K562 (cell line): ENCODE results near the gene MMP24. TPM values are rescaled to one million over a fixed set of nuclear protein-coding genes. Genes with fewer than 3 reads are reported as not detected.

Experiments used
- ADNP ChIP-seq: fragments of 200-800 bp; sonication (Bioruptor generic); IDR thresholded peaks from 2 replicates; pipeline ENCODE4 v1.6.1; 2016; ENCODE audit warnings: missing genetic modification characterization, missing compliant biosample characterization
- ARID2 ChIP-seq: fragments of 450-650 bp; IDR thresholded peaks from 2 replicates; pipeline ENCODE4 v1.6.1; 2017; ENCODE audit warnings: antibody characterized with exemption, mild to moderate bottlenecking
- CBX2 ChIP-seq: fragments of 200-600 bp; sonication (generic); IDR thresholded peaks from one replicate; pipeline ENCODE4 v1.6.1; 2012; ENCODE audit warnings: mild to moderate bottlenecking, low read length, inconsistent platforms; ENCODE audit not compliant: insufficient read depth, poor library complexity, severe bottlenecking
- EHMT2 ChIP-seq: fragments of 450-650 bp; IDR thresholded peaks from 2 replicates; pipeline ENCODE4 v1.6.1; 2018; ENCODE audit warnings: antibody characterized with exemption
- FOXM1 ChIP-seq, 2 experiments: fragments of 450-650 bp in 1 of 2; sonication (generic) in 1 of 2; formaldehyde crosslinking in 1 of 2; IDR thresholded peaks; 2 replicates each; pipeline versions ENCODE4 v1.6.1 to v1.9.0; 2017 to 2022; ENCODE audit warnings: low read depth in 2 of 2, mild to moderate bottlenecking in 2 of 2, missing genetic modification reagents in 1 of 2, moderate library complexity in 1 of 2
- HMG20A ChIP-seq: fragments of 450-650 bp; formaldehyde crosslinking; conservative IDR thresholded peaks from 2 replicates; pipeline ENCODE4 v1.4.0; 2020; ENCODE audit warnings: mild to moderate bottlenecking, mixed read lengths
- JUND ChIP-seq, 2 experiments: IDR thresholded peaks; 2 replicates in 1 of 2; 3 replicates in 1 of 2; pipeline ENCODE4 v1.6.1; 2011; ENCODE audit warnings: borderline replicate concordance in 2 of 2, low read depth in 2 of 2, low read length in 2 of 2, improper control_type of control experiment in 1 of 2, missing biosample characterization in 1 of 2, missing genetic modification characterization in 1 of 2, missing genetic modification reagents in 1 of 2
- NUFIP1 ChIP-seq: fragments of 450-650 bp; IDR thresholded peaks from 2 replicates; pipeline ENCODE4 v1.6.1; 2018; ENCODE audit not compliant: partially characterized antibody
- RAD21 ChIP-seq, 2 experiments: fragments of 250-450 bp in 1 of 2; fragments of 450-650 bp in 1 of 2; sonication (Bioruptor Pico) in 1 of 2; formaldehyde crosslinking in 1 of 2; IDR thresholded peaks in 1 of 2; conservative IDR thresholded peaks in 1 of 2; 2 replicates each; pipeline versions ENCODE4 v1.4.0 to v1.8.0; 2020 to 2022; ENCODE audit warnings: mild to moderate bottlenecking in 2 of 2, moderate library complexity in 1 of 2
- RUNX1 ChIP-seq: sonication (generic); IDR thresholded peaks from 2 replicates; pipeline ENCODE4 v1.6.1; 2016; ENCODE audit warnings: antibody characterized with exemption, low read depth
- polyA plus RNA-seq, 8 experiments: library from polyadenylated mRNA; depleted of rRNA in 4 of 8; stranded (reverse) in 5 of 8; unstranded in 3 of 8; fragments of >200 nt; fragmentation: Nextera tagmentation in 2 of 8; fragmentation: Illumina TruSeq in 1 of 8; extraction: Ambion mirVana in 2 of 8; extraction: Trizol in 1 of 8; gene quantifications; 2 replicates each; pipeline versions ENCODE4 v1.2.1 to v1.2.3, GENCODE V29; 2011 to 2014; ENCODE audit warnings: inconsistent platforms in 1 of 8, missing spikeins in 1 of 8
- total RNA-seq, 7 experiments: library from RNA; depleted of rRNA in 6 of 7; stranded (reverse); fragments of >200 nt in 6 of 7; fragmentation: Illumina TruSeq in 2 of 7; extraction: Trizol in 2 of 7; gene quantifications; 2 replicates each; pipeline versions ENCODE4 v1.2.1 to v1.2.3, GENCODE V29; 2011 to 2021; ENCODE audit warnings: low replicate concordance in 1 of 7
- TF ChIP-seq, protein P1 (sequence below): sonication (generic); formaldehyde crosslinking; IDR thresholded peaks from 2 replicates; pipeline ENCODE4 v1.8.0; 2022; ENCODE audit warnings: mild to moderate bottlenecking, missing genetic modification reagents
- TF ChIP-seq, protein P2 (sequence below): sonication (generic); formaldehyde crosslinking; IDR thresholded peaks from 2 replicates; pipeline ENCODE4 v1.8.0; 2023; ENCODE audit warnings: mild to moderate bottlenecking, missing genetic modification reagents
- TF ChIP-seq, protein P3 (sequence below), 2 experiments: fragments of 450-650 bp in 1 of 2; sonication (generic) in 1 of 2; formaldehyde crosslinking; conservative IDR thresholded peaks; 2 replicates each; pipeline versions ENCODE4 v1.4.0 to v1.8.1; 2020 to 2022; ENCODE audit warnings: mild to moderate bottlenecking in 1 of 2, missing genetic modification reagents in 1 of 2

MMP24 gene
- total and polyA plus RNA-seq, 9 of the 15 experiments (the other 6 are each of a cell fraction or from before 2014, with no cell fraction given) = 0.03 to 0.07 (median 0.03) TPM; not detected in 6

DNA sequence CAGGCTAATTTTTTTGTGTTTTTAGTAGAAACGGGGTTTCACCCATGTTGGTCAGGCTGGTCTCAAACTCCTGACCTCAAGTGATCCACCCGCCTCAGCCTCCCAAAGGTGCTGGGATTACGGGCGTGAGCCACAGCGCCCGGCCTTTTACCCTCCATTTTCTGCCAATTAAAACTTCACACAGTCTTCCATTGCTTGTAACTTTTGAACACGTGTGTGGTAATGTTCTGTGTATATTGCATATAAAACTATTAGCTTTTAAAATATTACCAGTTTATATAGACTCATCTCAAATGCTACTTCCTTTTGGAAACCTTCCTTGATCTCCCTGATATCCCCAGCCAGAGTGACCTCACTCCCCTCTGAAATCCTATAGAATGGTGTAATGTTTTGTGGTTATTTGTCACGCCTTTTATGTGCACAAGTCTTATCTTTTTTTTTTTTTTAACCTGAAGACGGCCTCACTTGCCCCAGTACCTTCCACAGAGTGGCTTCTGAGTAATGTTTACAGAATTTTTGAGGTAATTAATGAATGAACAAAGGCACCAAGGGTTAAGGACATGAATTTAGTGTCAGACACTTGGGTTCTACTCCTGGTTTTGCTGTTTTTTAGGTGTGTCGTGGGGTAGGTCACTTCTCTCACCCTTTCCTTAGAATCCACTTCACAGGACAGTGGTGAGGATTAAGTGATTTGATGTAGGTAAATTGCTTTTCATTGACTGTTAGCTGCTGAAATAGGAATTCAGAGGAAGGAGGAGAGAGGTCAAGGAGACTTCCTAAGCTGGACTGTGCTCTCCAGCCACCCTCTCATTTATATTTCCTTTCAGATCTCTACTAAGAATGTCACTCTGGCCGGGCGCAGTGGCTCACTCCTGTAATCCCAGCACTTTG lies 11.2 kb upstream of the MMP24 start (continued):
- TF ChIP-seq FOXM1 (IDR thresholded peaks at IDR 0.05; ENCODE audit: low read depth) (no peak), FOXM1 (CRISPR knock-in tag; IDR thresholded peaks at IDR 0.05; ENCODE audit: low read depth) (no peak), JUND (IDR thresholded peaks at IDR 0.05; ENCODE audit: borderline replicate concordance, low read depth, low read length) (peak; percentile 80), JUND (tag; IDR thresholded peaks at IDR 0.05; ENCODE audit: borderline replicate concordance, low read depth, low read length) (peak; percentile 61; the same call in 1 of the 3 replicates), HMG20A (CRISPR knock-in tag) (no peak), NUFIP1 (no peak), RAD21 (CRISPR knock-in tag; conservative IDR thresholded peaks at IDR 0.05 in 1 of 2, IDR thresholded peaks at IDR 0.05 in 1 of 2) (no peak), ADNP (0 out of 2 replicates have a peak, but pooled peaks have one; percentile 9), ARID2 (no peak), RUNX1 (no peak), EHMT2 (no peak), CBX2 (no peak)
- TF ChIP-seq, protein P1, sequence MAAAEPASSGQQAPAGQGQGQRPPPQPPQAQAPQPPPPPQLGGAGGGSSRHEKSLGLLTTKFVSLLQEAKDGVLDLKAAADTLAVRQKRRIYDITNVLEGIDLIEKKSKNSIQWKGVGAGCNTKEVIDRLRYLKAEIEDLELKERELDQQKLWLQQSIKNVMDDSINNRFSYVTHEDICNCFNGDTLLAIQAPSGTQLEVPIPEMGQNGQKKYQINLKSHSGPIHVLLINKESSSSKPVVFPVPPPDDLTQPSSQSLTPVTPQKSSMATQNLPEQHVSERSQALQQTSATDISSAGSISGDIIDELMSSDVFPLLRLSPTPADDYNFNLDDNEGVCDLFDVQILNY (CRISPR knock-in tag) = no peak
- TF ChIP-seq, protein P2, sequence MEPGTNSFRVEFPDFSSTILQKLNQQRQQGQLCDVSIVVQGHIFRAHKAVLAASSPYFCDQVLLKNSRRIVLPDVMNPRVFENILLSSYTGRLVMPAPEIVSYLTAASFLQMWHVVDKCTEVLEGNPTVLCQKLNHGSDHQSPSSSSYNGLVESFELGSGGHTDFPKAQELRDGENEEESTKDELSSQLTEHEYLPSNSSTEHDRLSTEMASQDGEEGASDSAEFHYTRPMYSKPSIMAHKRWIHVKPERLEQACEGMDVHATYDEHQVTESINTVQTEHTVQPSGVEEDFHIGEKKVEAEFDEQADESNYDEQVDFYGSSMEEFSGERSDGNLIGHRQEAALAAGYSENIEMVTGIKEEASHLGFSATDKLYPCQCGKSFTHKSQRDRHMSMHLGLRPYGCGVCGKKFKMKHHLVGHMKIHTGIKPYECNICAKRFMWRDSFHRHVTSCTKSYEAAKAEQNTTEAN = no peak
- TF ChIP-seq, protein P3, sequence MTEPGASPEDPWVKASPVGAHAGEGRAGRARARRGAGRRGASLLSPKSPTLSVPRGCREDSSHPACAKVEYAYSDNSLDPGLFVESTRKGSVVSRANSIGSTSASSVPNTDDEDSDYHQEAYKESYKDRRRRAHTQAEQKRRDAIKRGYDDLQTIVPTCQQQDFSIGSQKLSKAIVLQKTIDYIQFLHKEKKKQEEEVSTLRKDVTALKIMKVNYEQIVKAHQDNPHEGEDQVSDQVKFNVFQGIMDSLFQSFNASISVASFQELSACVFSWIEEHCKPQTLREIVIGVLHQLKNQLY (CRISPR knock-in tag; conservative IDR thresholded peaks at IDR 0.05) = no peak
